HL-60 (cell line): ENCODE data around the gene HDAC9.

Source experiments
- GABPA ChIP-seq: IDR thresholded peaks from 2 replicates; pipeline ENCODE4 v1.6.1; 2012; ENCODE audit warnings: low read depth
- POLR2AphosphoS5 ChIP-seq: IDR thresholded peaks from 2 replicates; pipeline ENCODE4 v1.6.1; 2012; ENCODE audit warnings: low read depth
- REST ChIP-seq: IDR thresholded peaks from 2 replicates; pipeline ENCODE4 v1.6.1; 2012; ENCODE audit warnings: low read depth; ENCODE audit not compliant: insufficient replicate concordance
- TF ChIP-seq, protein P1 (sequence below): IDR thresholded peaks from one replicate; pipeline ENCODE4 v1.5.1; 2011; ENCODE audit warnings: low read length, control low read depth, inconsistent platforms; ENCODE audit not compliant: insufficient read depth

DNA sequence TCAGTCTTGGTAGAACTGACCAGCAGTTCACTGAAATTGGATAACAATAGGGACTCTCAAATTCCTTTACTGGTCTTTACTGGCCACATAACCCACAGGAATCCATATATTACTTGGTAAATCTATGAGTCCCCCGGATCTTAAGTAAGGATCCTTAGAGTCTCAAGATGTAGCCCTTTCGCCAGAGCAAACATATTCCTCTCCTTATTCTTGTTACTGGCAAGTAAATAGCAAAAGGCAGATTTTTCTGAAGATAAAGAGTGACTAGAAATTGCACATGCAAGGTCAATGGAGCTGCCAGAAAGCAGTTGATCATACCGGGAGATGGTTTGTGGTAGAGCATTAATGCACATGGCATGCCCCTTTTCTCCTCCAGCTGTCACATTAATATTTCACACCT is 283.0 kb downstream of the HDAC9 start:
- TF ChIP-seq, protein P1, sequence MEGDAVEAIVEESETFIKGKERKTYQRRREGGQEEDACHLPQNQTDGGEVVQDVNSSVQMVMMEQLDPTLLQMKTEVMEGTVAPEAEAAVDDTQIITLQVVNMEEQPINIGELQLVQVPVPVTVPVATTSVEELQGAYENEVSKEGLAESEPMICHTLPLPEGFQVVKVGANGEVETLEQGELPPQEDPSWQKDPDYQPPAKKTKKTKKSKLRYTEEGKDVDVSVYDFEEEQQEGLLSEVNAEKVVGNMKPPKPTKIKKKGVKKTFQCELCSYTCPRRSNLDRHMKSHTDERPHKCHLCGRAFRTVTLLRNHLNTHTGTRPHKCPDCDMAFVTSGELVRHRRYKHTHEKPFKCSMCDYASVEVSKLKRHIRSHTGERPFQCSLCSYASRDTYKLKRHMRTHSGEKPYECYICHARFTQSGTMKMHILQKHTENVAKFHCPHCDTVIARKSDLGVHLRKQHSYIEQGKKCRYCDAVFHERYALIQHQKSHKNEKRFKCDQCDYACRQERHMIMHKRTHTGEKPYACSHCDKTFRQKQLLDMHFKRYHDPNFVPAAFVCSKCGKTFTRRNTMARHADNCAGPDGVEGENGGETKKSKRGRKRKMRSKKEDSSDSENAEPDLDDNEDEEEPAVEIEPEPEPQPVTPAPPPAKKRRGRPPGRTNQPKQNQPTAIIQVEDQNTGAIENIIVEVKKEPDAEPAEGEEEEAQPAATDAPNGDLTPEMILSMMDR = no peak
- no peak for TF ChIP-seq REST
- TF ChIP-seq POLR2AphosphoS5 = no peak
- no peak for TF ChIP-seq GABPA
